Measurements from ENCODE around the gene TXNRD1. TPM values are rescaled to one million over a fixed set of nuclear protein-coding genes. Genes with fewer than 3 reads are reported as not detected.

The TXNRD1 gene
- total RNA-seq, 2 donors from 2014 or later = 35.9 to 36.6 TPM

GRCh38 chr12:104374071-104374470 lies 158.5 kb downstream of the TXNRD1 start:
- DNase-seq (no peak), ATAC-seq (no peak)
- intact Hi-C loops (cut with DNase I) = no loop called here
- Histone ChIP-seq H3K27me3 (peaks cover 0 to 3% of the 10 kb centered on the region in 2 donors), H3K36me3 (replicated peaks in 1 of 2; ENCODE audit: insufficient read depth in 1 of 2, low read depth in 2 of 2) (no peaks in the 10 kb centered on the region), H3K27ac (no peak overlapping the region), H3K9me3 (peaks cover 0 to 8% (median 0%) of the 10 kb centered on the region in 3 donors), H3K4me1 (no peaks in the 10 kb centered on the region), H3K4me3 (no peak overlapping the region)
- TF ChIP-seq CTCF (IDR thresholded peaks at IDR 0.05) = no peak
- no peak for TF ChIP-seq POLR2A (IDR thresholded peaks at IDR 0.05)
- WGBS, 2 donors = 75 to 82% methylated on average over 2 of the region's 2 CpGs

- TF ChIP-seq POLR2A (IDR thresholded peaks at IDR 0.05) = no peak
- TF ChIP-seq CTCF (IDR thresholded peaks at IDR 0.05) = no peak
Measured at GRCh38 chr12:104374806-104375205, 159.2 kb downstream of the TXNRD1 start.

GRCh38 chr12:104375775-104376174 lies 160.2 kb downstream of the TXNRD1 start:
- no peak for ATAC-seq
- TF ChIP-seq CTCF (IDR thresholded peaks at IDR 0.05) (no peak), POLR2A (IDR thresholded peaks at IDR 0.05) (no peak)
- Histone ChIP-seq H3K27ac (no peak overlapping the region), H3K9me3 (no peaks in the 10 kb centered on the region), H3K36me3 (replicated peaks in 1 of 2; ENCODE audit: insufficient read depth in 1 of 2, low read depth in 2 of 2) (no peaks in the 10 kb centered on the region), H3K4me3 (no peak overlapping the region), H3K27me3 (peaks cover 0 to 3% of the 10 kb centered on the region in 2 donors), H3K4me1 (no peaks in the 10 kb centered on the region)
- 63 to 70% methylated on average over 4 of the region's 4 CpGs for WGBS, 2 donors
- intact Hi-C loops (cut with DNase I) = no loop called here
- DNase-seq = no peak

More at GRCh38 chr12:104374806-104375205, 159.2 kb downstream of the TXNRD1 start:
- Histone ChIP-seq H3K27me3 (peaks cover 0 to 3% of the 10 kb centered on the region in 2 donors), H3K9me3 (peaks cover 0 to 3% (median 0%) of the 10 kb centered on the region in 3 donors), H3K36me3 (replicated peaks in 1 of 2; ENCODE audit: insufficient read depth in 1 of 2, low read depth in 2 of 2) (no peaks in the 10 kb centered on the region), H3K4me1 (no peaks in the 10 kb centered on the region), H3K4me3 (no peak overlapping the region), H3K27ac (no peak overlapping the region)
- intact Hi-C loops (cut with DNase I) = no loop called here
- WGBS, 2 donors = 76 to 79% methylated on average over 5 to 6 of the region's 6 CpGs
- ATAC-seq (no peak), DNase-seq (no peak)

GRCh38 chr12:104376650-104377513 lies 161.3 kb downstream of the TXNRD1 start:
- TF ChIP-seq POLR2A (IDR thresholded peaks at IDR 0.05) = no peak
- no peak for TF ChIP-seq CTCF (IDR thresholded peaks at IDR 0.05)
- Histone ChIP-seq H3K27me3 (peaks cover 0 to 3% of the 10 kb centered on the region in 2 donors), H3K36me3 (replicated peaks in 1 of 2; ENCODE audit: insufficient read depth in 1 of 2, low read depth in 2 of 2) (no peaks in the 10 kb centered on the region), H3K4me3 (no peak overlapping the region), H3K4me1 (peaks cover 4% of the 10 kb centered on the region), H3K9me3 (no peaks in the 10 kb centered on the region), H3K27ac (no peak overlapping the region)
- 85 to 87% methylated on average over 17 of the region's 18 CpGs for WGBS, 2 donors
- ATAC-seq (no peak), DNase-seq (no peak)
- intact Hi-C loops (cut with DNase I) = no loop called here

- intact Hi-C loops (cut with DNase I) = no loop called here
Measured at GRCh38 chr12:104377514-104377812, 161.9 kb downstream of the TXNRD1 start.

More at GRCh38 chr12:104377514-104377812, 161.9 kb downstream of the TXNRD1 start:
- H3K36me3 ChIP-seq (replicated peaks in 1 of 2; ENCODE audit: insufficient read depth in 1 of 2, low read depth in 2 of 2) = no peaks in the 10 kb centered on the region
- peaks cover 8% of the 10 kb centered on the region for H3K4me1 ChIP-seq
- WGBS, 2 donors = 65 to 66% methylated on average over 5 of the region's 5 CpGs
- no peak overlapping the region for H3K27ac ChIP-seq
- H3K9me3 ChIP-seq = no peaks in the 10 kb centered on the region
- TF ChIP-seq POLR2A (IDR thresholded peaks at IDR 0.05) (no peak), CTCF (IDR thresholded peaks at IDR 0.05) (no peak)
- peaks cover 0 to 3% of the 10 kb centered on the region in 2 donors for H3K27me3 ChIP-seq
- ATAC-seq = no peak
- no peak overlapping the region for H3K4me3 ChIP-seq
- DNase-seq = no peak

Data from body of pancreas (tissue), 4 donors.